Measurements from ENCODE around the gene MAOB.

GRCh38 chrX:43758044-43758443 lies 124.2 kb downstream of the MAOB start:
- TF ChIP-seq POLR2A (IDR thresholded peaks at IDR 0.05) (no peak), POLR2AphosphoS5 (IDR thresholded peaks at IDR 0.05) (no peak), EP300 (IDR thresholded peaks at IDR 0.05) (no peak)
- TF ChIP-seq, protein P1, sequence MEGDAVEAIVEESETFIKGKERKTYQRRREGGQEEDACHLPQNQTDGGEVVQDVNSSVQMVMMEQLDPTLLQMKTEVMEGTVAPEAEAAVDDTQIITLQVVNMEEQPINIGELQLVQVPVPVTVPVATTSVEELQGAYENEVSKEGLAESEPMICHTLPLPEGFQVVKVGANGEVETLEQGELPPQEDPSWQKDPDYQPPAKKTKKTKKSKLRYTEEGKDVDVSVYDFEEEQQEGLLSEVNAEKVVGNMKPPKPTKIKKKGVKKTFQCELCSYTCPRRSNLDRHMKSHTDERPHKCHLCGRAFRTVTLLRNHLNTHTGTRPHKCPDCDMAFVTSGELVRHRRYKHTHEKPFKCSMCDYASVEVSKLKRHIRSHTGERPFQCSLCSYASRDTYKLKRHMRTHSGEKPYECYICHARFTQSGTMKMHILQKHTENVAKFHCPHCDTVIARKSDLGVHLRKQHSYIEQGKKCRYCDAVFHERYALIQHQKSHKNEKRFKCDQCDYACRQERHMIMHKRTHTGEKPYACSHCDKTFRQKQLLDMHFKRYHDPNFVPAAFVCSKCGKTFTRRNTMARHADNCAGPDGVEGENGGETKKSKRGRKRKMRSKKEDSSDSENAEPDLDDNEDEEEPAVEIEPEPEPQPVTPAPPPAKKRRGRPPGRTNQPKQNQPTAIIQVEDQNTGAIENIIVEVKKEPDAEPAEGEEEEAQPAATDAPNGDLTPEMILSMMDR (IDR thresholded peaks at IDR 0.05) = no peak

Data from stomach (tissue), 4 donors.